DMS53 treated with DMSO at 0.1 percent for 48 hours (cell line): Measurements from ENCODE around the gene ZFPM1.

Source experiments
- DNase-seq: peaks from one replicate; lab custom pipeline; 2025; ENCODE audit not compliant: unreplicated experiment; lab: John Stamatoyannopoulos, UW

Gene ZFPM1

DNA sequence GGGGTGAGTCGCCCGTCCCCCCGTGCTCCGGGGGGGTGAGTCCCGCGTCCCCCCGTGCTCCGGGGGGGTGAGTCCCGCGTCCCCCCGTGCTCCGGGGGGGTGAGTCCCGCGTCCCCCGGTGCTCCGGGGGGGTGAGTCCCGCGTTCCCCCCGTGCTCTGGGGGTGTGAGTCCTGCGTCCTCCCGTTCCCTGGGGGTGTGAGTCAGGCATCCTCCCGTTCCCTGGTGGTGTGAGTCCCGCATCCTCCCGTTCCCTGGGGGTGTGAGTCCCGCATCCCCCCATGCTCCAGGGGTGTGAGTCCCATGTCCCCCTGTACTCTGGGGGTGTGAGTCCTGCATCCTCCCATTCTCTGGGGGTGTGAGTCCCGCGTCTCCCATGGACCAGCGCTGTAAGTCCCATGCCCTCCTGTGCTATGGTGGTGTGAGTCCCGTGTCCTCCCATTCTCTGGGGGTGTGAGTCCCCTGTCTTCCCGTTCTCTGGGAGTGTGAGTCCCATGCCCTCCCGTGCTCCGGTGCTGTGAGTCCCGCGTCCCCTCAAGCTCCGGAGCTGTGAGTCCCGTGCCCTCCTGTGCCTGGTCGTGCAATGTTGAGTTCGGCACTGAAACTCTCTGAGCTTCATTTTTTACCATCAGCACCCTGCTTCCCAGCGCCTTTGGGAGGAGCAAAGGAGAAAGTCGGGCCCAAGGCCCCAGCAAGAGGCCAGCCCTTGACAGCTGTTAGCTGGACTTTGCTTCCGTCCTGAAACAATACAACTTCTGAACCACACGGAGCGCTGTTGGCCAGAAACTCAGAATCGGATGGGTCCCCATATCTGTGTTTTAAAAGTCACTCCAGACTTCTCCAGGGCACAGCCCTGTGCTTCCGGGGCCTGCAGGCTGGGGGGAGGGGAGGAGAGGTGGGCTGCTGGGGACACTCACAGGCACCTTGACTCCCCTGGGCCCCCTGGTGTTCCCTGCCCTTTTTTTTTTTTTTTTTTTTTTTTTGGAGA lies 105.7 kb downstream of the ZFPM1 start:
- peak; percentile 38 for DNase-seq

DNA sequence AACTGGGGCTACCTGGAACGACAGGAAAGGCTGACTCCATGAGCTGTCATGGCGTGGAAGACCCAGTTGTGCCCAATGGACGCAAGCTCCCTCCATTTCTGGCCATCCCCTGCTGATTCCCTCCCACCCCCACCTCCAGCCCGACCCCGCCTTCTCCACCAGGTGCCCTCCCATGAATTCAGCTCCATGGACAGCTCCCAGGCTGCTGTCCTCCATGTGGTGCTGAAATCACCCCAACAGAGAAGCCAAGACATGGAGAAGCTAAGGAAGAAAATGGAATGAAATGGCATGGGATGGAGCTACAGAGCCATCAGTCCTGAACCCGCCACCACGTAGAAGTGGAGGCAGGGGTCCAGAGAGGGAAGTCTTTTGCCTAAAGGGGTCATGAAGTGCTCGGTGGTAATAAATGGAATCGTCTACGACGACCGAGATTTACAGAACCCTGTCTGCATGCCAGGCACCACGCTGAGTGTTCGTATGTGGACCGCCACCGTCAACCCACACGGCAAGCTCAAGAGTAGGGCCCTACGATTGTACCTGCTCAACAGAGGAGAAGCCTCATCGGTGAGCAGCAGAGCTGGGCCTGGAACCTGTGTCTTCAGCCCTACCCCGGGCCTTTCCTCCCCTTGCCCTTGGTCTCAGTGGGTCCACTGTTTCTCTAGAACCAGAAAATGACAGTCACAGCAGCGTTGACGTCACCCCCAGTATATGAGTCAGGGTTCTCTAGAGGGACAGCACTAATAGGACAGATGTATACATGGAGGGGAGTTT lies 107.8 kb downstream of the ZFPM1 start:
- DNase-seq: no peak

DNA sequence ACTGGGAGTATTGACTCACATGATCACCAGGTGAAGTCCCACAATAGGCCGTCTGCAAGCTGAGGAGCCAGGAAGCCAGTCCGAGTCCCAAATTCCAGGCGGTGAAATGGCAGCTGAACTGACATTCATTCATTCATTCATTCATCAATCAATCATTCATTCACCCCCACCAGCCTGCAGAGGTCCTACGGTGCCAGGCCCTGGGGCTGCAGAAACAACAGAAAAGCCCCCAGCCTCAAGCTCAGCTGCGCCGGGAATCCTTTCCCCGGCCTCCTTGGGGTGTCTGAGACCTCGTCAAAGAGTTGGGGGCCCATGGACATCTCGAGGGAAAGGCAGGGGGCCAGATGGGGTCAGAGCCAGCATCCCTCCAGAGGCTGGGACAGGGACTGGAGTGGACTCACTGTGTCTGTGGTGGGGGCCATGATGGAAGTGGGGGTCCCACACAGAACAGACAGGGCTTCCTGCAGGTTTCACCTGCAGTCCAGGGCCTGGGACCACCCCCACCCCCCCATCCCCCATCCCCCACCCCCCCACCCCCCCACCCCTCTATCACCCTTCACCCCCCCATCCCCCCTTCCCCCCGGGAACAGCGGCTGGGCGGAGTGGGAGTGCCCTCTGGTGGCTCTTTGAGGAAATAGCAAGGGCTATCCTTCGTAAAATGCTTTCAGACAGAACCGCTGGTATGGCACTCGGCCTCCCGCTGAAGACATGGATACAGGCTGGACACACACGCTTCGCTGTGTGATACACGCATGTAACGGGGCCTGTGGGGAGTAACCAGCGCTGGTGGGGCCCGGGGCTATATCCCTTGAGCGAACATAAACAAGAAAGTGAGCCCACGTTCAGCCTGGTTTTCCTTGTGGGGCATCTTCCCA lies 108.6 kb downstream of the ZFPM1 start:
- peak; percentile 14 for DNase-seq

- DNase-seq: no peak
Observed at GRCh38 chr16:88566158-88566557, 113.1 kb downstream of the ZFPM1 start.

- no peak for DNase-seq
Observed at GRCh38 chr16:88568710-88569613, 115.9 kb downstream of the ZFPM1 start.

DNA sequence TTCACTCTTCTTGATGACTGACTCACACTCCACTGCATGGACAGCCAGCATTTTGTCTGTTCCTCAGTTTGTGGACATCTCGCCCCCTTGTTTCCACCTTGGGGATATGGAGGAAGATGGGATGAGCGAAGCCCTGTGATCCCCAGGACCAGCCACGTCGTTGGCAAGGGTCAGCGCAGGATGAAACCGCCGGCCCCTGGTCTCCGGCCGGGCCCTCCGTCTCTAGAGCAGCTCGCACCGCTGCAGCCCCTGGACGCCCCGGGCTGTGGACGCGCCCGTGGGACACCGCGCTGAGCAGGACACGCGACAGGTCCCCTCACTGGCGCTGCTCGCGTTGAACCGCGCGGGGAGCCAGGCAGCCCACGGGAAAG lies 116.5 kb downstream of the ZFPM1 start:
- no peak for DNase-seq

DNA sequence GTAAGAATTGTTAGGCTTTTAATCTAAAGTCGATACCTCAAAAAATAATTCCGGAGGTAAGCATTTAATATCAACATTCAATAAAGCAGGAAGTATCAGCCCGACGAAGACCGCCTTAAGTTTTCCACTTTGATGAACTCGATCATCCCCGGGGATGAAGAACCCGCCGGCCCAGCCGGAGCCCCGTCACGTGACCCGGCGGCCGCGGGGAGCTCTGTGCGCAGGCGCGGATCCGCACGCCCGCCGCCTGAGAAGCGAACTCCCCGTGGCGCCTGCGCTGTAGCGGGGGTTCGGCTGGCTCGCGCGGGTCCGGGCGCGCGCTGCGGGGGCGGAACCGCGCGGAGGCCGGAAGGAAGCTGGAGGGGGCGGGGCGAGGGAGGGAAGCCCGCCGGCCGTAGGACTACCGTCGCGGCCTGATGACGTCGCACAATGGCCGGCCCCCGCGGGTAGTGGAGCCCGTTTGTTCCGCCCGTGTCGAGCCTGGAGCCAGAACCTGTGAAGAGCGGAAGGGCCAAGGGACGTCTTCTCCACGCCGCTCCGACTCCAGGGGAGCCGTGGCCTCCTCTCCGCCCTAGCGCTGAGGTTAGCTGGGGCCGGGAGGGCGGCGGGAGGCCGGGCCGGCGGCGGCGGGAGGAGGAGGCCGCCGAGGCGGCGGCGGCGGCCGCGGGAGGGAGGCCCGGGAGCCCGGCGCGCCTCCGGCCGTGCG lies 117.1 kb downstream of the ZFPM1 start, which contains the start of gene ZC3H18:
Gene ZC3H18 (plus strand): TSS at position 419 of the 706 bp plus-strand sequence. CDS start 6,721 bp downstream, outside the sequence.
- DNase-seq: peak; percentile 78

DNA sequence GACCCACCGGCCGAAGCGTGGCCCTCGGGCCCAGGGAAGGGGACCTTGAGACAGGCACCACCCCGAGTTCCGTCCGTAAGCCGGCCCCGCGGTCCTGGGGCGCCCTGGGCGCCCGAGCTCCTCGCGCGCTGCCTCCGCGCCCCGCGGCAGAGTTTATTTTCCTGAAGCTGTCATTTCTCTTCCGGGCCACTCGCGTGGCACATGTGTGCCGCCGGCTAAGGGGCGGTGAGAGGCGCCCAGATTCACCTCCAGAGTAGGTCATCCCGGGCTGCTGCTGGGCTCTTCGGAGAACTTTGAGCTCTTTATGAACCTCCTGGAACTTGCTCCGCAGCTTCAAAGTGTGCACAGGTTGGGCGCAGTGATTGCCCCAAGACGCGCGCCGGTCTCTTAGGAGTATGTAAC lies 117.6 kb downstream of the ZFPM1 start:
- no peak for DNase-seq

DNA sequence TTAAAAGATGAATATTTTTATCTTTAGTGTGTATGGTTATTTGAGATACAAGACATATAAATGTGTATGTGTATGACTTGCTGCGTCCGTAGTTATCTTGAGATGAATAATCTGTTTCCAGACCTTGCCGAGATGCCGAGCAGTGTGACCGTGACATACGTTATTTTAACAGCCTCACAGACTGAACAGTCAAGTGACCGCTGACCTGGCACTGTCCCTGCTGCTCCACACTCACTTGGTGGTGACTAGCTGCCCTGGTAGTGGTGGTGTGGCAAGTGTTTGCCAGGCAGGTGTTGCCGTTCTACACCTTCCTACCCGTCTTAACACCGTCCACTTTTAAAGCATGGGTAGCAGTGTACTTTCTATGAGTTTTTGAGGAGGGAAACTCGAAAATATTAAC lies 122.2 kb downstream of the ZFPM1 start:
- no peak for DNase-seq

DNA sequence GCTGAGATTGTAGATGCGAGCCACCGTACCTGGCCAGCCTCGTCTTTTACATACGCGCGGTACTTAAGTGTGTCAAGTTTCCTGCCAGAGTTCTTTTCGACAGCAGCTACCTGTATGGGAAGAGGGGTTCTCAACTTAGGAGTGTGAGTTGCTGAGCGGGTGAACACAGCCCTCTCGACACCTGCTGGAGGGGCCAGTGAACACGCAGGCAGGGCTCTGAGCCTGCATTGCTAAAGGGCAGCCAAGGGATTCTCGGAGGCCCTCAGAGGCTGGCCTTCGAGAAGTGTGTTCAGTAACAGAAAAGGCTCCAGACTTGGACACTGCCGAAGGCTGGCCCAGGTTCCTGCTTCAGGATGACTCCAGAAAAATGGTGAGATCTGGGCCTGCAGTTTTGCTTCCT lies 123.2 kb downstream of the ZFPM1 start:
- DNase-seq: no peak

DNA sequence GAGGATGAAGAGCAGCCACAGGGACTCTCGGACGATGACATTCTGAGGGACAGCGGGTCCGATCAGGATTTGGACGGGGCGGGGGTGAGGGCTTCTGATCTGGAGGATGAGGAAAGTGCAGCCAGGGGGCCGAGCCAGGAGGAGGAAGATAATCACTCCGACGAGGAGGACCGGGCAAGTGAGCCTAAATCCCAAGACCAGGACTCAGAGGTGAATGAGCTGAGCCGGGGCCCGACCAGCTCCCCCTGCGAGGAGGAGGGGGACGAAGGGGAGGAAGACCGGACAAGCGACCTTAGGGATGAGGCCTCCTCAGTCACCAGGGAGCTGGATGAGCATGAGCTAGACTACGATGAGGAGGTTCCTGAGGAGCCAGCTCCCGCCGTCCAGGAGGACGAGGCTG lies 124.1 kb downstream of the ZFPM1 start:
- DNase-seq: no peak

DNA sequence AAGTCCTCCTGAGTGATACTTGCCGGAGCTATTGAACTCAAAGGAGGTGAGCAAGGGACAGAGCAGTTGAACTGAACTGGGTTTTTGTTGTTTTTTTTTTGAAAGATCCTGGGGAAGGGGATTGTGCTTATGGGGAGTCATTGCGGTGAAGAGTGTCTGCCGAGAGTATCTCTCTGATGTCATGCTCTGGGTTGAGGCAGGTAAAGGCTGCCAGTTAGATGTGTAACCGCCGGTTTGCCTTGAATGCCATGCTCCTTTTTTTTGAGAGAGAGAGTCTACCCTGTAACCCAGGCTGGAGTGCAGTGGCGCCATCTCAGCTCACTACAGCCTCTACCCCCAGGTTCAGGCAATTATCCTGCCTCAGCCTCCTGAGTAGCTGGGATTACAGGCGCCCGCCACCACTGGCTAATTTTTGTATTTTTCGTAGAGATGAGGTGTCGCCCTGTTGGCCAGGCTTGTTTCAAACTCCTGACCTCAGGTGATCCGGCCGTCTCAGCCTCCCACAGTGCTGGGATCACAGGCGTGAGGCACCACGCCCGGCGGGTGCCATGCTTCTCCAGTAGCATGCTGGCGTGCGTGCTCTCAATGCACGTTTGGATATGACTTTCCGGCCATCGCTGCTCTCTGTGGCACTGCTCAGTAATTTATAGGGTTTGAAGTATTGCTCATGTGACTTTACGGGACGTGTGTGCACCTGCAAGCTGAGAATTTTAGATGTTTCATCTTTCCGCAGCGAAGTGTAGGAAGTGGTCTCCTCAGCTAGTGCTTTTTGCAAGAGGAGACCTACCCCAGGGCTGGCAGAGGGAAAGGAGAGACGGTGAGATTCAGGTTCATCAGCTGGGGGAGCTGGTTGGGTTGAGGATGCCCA lies 125.6 kb downstream of the ZFPM1 start:
- DNase-seq: no peak

- no peak for DNase-seq
Observed at GRCh38 chr16:88580371-88580770, 127.3 kb downstream of the ZFPM1 start.

DNA sequence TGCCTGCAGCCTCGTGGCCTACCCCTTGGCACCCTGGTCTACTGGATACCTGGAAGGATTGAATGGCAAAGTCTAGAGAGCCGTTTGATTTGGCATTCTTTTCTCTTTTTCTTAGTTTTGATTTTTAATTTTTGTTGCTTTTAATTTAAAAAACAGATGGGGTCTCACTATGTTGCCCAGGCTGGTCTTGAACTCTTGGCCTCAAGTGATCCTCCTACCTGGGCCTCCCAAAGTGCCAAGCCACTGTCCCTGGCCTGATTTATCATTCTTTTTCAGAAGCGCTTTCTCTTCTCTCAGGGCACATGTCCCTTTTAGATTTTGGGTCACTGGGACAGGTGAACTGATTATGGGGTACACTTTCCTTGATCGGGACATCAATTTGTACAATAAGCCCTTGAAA lies 128.0 kb downstream of the ZFPM1 start:
- DNase-seq: no peak

DNA sequence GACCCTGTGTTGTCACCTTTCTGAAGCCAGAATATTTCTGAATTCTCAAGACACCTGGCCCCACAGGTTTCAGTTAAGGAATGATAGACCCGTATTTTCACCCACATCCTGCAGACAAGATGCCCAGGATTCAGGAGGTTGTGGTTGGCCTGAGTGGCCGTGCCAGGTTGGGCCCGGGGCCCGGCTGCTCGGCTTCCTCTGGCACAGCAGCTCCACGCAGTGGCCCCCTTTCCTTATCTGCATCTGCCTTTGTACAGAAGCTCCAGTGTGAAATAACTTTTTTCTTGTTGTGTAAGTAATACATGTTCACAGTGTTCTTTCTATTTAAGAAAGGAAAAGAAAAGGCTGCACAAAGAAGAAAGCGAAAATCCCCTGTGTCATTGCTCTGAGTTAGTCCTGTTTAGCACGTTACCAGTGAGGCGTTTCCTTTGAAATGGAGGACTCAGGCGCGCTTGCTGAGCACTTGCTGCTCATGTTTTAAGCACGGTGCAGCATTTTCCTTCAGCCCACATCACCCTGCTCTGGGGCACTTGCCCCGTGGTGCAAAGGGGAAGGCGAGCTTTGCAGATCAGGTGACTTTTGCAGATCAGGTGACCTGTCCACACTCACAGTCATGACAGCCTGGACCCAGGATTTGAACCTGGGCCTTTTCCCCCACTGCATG lies 130.0 kb downstream of the ZFPM1 start:
- DNase-seq: no peak

GRCh38 chr16:88584676-88585075 lies 131.6 kb downstream of the ZFPM1 start:
- DNase-seq: no peak

DNA sequence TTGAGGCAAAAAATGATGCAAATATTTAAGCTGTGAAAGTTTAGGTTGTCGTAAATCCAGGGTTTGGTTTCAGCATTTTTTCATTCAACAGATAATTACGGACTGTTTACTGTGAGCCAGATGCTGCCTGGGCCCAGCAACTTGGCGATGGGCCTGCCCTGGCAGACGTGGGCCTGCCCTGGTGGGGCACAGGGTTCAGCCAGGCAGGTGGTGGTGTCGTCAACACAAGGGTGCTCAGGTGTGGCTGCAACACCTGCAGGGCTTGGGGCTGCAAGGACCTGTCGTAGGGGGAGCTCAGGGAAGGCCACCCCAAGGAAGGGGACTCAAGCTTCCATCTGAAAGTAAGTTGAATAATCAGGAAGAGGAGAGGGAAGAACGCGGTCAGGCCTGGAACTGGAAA lies 132.2 kb downstream of the ZFPM1 start:
- DNase-seq: no peak
